GM21528 (cell line): Measurements from ENCODE around the gene THOC7.
A peak's percentile ranks its signal among the peaks of the same experiment; 100 is the strongest.

ENCODE experiments used
- ATAC-seq: cut with Tn5 transposase; IDR thresholded peaks from one replicate; pipeline ENCODE4 v1.9.1; 2021; ENCODE audit warnings: mild to moderate bottlenecking, moderate library complexity; ENCODE audit not compliant: unreplicated experiment, low FRiP score

THOC7 gene

DNA sequence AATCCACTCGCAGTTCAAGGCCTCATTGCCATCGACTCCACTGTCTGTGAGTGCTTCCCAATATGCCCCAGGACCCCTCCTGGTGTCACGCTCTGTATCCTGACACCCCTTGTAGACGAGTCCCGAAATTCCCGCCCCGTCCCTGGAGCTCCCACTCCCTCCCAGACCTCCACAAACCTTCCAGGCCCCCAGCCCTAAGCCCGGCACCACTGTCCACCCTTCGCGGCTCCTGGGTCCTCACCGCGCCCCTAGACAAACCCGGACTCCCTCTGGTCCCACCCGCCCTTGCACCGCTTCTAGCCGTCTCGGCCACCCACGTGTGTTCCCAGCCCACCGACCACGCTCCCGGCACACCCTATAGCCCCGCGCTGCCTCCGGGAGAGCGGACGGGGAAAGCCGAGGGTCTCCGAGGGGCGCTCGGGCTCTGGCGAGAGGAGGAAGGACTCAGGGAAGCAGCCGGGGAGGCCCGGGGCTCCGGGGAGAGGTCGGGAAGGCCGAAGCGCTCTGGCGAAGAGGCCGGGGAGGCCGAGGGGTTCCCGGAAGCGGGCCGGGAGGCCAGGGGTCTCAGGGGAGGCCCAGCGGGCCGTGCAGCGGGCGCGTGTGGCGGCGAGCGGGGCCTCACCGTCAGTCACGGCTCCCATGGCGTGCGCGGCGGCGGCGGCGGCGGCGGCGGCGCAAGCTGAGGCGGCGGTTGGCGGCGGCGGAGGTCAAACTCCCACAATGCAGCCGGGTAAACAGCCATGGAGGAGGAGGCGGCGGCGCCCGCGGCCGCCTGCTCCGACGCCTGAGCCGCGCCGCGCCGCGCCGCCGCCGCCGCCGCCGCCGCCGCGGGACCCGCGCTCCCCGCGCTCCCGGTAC lies at the start of gene THOC7, which contains the start of gene ATXN7:
Gene THOC7, minus strand, starts transcription at position 656 of the 858 bp plus-strand sequence. Its CDS starts 15 bp downstream, at position 641.
Gene ATXN7, plus strand, starts transcription at position 718 of the 858 bp plus-strand sequence. CDS start 48,732 bp downstream, outside the sequence.
- ATAC-seq = peak; percentile 77

DNA sequence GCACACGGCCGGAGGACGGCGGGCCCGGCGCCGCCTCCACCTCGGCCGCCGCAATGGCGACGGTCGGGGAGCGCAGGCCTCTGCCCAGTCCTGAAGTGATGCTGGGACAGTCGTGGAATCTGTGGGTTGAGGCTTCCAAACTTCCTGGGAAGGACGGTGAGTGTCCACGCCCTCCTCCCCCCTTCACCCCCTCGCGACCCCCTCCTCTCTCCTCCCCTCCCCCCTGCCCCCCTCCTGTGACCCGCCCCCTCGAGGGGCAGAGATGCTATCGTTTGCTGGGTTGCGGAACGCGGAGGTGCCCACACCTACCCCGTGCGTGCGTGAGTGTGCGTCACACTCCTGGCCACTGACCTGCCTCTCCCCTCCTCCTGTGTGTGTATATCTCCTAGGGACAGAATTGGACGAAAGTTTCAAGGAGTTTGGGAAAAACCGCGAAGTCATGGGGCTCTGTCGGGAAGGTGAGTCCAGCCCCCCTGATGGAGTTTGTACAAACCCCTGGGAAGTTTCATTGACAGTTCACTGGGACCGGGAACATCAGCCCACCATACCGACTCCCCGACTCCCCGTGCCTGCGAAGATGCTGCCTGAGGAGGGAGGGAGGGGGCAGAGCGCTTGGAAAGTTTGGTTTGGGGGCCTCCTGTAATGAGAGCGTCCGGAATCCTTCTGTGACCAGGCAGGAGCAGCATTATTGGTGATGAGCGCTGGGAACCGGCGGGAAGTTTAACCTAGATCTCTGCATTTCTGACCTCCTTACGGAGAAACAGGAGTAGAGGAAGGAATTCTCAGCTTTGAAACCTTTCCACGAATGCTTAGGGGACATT lies 49.4 kb upstream of the THOC7 start:
- peak; percentile 19 for ATAC-seq

DNA sequence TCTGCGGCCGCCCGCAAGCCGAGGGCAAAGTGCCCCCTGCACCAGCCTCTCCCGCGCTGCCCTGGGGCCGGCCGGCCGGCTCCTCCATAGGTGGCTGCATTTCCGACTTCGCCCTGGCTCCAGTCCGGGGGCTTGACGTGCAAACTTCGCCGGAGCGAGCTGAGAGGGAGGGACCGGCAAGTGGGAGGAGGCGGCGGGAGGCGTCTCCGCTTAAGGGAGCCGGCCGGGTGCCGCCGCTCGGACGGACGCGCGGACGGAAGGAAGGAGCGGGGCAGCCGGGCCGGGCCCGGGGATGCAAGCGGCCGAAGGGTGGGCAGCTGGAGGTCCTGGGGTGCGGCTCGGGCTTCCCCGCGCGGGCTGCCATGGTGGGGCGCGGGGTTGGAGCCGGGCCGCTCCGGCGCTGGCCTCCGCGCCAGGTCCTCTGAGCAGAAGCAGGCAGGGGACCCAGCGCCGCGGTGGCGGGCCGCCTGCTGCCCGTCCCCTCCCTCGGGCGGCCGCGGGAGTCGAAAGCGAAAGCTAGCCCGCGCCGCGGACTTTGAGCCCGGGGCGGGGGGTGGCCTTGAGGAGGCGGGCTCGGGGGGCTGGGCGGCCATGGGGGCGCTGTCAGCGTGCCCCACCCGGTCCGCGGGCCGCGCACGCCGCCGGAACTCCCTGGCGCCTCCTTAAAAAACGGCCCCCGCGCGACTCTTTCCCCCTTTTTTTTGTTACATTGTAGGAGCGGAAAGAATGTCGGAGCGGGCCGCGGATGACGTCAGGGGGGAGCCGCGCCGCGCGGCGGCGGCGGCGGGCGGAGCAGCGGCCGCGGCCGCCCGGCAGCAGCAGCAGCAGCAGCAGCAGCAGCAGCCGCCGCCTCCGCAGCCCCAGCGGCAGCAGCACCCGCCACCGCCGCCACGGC lies 48.5 kb upstream of the THOC7 start, which contains the start of gene SCAANT1:
Gene SCAANT1, minus strand, starts transcription at position 511 of the 895 bp plus-strand sequence.
- ATAC-seq = peak; percentile 76

DNA sequence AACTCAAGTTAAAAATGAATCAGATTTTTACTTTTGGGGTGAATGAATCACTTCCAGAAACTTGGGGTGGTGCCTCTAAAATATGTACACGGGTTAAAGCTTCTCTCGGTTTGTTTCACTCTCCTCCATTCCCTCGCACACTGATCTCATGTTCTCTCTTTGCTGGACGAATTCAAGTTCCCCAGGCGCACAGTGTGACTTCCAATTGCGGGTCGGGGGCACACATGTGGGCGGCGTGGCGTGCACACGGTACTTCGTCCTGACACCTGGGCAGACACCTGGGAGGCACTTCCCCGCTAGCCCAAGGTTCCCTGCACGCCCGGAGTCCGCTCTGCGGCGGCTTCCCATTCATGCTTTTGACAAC lies 47.9 kb upstream of the THOC7 start:
- peak; percentile 24 for ATAC-seq

DNA sequence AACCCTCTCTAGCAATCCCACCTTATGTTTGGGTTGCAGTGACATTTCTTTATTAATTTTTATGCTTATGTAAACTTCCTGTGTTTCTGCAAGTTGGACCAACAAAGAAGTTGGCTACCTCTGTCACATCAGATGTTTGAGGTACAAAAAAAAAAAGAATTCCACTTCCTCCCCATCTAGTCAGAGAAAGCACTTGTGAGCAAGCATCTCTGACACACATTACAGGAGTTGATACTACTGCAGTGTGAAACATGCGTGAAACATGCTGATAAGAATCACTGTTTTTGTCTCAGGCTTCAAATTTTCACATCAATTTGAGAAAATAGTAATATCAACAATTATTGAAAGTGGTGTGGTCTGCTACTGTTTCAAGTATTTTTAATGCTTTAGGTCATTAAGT lies 47.3 kb upstream of the THOC7 start:
- no peak for ATAC-seq

DNA sequence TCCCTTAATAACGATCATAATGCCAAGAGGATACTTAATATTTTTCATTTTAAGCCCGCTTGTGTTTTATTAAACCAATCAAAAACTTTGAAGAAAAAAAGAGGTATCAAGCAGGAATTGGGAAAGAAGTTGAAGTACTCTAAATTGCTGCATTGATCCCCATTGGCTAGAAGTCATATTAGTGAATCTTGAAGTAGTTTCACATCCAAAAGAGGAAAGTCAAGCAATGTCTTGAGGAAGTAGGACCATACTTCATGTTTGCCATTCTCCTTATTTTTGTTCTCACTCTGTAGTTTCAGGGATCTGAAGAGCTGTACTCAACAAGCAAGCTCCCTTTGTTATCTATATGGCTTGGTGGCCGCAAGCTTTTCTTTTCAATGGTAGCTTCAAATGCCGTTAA lies 46.4 kb upstream of the THOC7 start:
- ATAC-seq = no peak

DNA sequence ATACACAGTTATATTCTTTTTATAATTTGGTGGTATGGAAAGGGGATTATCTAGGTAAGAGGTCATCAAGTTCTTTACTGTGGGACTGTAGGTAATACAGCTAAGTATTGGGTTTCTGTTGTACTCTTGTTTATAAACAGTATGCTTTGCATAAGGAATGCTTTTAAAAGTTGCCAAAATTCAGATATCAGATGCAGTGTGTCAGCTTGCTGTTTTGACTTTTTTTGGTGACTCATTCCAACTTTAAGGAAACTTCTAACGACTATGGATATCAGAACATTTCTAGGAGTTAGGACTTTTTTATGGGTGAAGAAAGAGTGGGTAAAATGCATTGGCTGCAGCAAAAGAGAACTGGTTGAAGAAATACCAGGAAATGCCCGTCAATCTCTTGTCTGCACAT lies 45.8 kb upstream of the THOC7 start:
- ATAC-seq = no peak

DNA sequence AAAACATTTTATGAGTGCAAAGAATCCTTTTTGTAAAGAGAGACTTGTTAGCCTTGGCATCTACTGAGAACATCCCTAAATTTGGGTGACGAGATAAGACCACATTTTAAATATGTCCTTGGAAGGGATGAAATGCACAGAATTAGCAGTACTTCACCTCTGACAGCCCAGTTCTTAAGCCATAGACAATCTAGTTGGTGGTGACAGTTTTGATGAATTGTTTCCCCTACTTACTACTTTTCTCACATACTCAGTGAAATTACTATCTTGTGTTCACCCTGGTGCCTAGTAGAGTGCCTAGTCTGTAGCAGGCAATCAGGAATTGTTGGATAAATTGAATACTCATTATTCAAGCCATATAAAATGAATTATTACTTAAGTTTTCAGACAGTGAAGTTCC lies 45.2 kb upstream of the THOC7 start:
- ATAC-seq = no peak

DNA sequence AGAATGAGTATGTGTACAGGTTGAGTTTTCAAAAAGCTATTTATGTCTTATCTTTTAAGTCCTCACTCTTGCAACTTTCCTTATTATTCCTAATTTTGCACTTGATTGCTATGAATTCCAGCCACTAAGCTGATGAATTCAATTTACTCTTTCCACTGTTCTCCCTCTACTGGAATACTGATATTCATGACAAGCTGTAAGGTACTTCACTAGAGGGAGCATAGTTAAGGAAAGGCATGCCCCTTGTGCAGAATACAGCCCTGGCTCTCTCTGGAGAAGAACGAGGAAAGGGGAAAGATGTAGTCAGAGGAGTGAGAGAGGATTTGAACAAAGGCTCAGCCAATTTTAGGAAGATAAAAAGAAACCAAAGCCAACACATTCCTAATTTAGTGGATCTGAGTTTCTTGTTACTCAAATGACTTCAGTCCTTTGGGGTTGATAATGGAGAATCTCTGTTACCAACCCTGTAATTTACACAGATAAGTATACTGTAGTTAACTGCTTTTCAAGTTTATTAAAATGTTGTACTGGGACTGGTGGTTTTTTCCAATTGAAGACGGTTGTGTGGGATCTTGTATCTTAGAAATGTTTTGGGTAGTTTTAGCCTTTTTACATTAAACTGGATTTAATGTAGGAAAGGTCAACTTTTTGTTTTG lies 44.6 kb upstream of the THOC7 start:
- ATAC-seq = no peak

DNA sequence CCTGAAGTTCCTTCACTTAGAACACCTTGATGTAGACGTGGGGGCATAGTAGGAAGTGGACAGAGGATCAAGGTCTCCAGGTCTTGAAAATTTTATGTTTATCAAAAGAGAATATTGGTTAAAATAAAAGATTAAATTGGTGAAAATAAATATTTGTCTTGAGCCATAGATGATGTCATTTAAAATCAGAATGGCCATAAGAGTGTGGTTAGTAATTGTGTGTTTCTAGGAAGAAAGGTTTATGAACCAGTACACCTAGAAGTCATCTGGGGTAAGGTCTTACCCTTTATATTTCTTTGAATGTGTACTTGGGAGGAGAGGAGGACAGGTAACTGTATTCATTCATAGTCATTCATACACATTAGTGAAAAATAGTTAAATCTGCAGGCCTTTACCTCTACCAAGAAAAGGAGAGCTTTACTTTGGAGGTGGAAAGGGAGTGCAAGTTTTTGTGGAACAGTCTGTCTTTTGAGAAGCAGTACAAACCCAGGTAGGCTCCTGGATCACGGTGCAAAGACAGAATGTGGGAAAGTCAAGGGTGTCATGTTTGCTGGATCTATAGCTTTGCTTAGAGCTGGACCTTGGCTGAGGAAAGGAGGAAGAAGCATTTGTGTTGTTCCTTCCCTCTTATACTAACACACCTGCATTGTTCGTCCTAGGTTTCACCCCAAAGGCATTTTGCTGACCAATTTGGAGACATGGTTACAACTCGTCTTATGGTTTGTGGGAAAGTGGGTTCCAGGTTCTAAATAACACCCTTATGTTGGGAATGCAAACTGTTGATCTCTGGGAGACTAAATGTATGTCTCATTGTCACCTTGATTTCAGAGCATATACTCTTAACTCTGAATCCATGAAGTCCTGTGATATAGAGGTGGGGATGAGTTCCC lies 42.4 kb upstream of the THOC7 start:
- no peak for ATAC-seq

DNA sequence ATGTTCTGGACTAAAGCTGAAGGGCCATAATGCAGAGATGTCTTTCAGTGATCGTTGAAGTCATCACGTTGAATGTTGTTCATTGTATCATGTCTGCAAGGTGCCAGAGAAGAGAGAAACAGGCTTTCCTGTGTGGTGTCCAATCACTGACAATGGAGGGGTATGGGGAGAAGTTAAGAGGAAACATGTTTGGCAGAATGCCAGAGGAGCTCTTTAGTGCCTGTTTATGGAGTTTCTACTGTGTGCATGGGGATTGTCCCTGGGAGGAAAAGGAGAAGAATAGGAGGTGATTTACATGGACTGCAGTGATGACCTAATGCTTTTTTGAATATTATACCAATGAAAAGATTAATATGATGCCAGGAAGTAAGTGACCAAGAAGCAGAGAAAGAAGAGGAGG lies 36.9 kb upstream of the THOC7 start:
- ATAC-seq = no peak

DNA sequence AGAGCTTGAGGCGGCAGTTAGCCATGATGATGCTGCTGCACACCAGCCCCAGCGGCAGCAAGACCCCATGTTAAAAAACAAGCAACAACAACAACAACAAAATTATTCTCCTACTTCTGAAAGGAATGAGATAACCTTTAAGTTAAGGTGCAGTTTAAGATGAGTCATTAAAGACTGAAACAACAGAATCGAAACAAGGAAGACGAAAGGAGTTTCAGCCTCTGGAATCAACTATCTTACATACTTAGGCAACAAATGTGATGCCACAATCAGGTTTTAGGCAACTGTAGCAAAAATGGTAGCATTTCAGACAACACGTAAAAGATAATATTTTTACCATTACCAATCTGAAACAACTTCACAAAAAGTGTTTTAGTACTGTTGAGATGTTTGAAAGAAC lies 36.4 kb upstream of the THOC7 start:
- no peak for ATAC-seq

DNA sequence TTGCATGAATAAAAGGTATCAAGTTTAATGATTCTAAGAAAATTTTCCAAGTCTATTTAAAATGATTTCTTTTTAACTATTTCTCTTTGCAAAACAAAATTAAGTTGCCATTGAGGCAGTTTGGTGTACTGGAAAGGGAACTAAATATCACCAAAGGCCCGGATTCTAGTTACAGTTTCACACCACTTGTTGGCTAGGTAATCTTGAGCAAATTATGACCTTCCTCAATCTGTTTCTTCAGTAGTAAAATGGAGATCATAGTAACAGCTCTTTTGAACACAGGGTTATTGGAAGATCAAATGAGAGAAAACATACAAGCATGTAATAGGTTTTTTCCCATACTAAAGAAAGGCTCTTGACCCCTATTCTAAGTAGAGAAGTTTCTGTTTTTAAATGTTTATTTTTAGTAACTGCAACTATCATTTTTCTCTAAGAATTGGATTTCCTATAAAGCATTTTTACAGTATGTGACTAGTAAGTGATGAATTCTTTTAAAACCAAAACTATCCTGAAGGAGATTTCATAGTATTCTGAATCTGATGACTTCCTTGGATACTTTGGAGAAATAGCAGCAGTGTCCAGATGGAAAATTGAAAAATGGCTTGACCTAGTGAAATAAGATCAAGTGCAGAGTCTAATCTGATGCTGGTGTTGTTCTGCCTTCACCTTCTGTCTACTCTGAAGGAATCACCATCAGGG lies 32.9 kb upstream of the THOC7 start:
- peak; percentile 75 for ATAC-seq

DNA sequence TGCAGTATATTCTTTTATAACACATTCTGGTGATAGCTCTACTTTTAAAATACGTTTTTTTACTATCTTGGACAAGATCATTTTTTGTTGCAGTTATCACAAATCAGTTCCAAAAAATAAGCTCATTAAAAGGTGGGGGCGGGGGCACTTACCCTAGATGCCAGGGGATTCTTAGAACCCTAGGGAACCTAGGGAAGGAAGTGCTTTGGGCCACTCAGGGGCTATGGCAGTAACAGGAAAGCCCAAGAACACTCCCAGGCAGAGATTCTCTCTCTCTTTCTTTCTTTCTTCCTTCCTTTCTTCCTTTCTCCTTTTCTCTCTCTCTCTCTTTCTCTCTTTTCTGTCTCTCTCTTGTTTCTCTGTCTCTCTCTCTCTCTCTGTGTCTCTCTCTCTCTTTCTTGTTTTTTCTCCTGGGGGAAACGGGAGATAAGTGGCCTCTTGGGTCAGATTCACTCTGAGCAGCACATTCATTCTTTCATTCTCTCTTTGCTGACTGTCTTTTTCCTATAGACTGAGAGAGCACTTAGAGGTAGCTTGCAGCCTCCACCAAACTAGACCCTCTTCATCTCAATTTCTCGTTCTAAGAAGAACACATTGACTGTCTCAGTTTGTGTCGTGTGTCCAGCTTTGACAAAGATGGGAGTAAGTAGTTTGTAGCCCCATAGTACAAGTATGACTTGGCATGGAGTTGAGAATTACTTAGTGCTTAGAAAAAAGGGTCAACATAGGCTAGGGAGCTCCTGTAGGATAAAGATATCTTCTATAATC lies 32.0 kb upstream of the THOC7 start:
- no peak for ATAC-seq

DNA sequence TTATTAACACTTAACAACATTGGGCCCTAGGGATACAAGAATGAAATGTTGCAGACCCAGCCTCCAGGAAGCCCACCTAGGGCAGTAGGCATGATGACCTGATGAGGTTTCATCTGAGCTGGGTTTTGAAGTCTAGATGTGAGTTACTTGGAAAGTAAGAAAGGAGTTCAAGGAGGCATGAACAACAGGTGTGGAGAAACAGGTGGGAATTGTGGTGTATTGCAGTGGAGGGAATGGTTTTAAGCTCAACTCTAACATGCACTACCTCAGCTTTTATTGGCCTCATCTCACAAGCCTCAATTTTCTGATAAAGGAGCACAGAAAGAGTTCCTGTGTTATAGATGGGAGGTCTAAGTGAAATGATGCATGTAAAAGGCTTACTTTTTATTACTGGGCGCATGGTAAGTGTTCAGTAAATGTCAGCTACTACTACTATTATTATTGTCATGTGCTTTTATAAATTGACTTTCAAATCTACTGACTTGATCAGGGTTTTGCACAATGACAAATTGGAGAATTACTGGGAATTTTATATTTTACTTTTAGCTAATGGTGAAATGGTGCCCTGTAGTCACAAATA lies 29.3 kb upstream of the THOC7 start:
- no peak for ATAC-seq

DNA sequence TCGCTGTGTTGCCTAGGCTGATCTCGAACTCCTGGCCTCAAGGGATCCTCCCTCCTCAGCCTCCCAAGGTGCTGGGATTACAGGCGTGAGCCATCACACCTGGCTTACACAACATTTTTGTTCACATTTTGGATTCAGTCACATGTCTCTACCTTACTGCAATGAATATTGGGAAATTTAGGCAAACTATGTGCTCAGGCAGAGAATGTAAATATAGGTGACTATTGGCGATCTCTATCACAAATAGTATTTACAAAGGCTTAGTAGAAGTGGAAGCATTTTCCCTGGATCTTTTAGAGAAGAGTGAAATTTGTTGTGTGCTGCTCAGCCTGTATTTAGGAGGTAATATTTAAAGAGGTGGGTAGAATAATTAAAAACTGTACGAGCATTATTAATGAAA lies 27.9 kb upstream of the THOC7 start:
- ATAC-seq = no peak

DNA sequence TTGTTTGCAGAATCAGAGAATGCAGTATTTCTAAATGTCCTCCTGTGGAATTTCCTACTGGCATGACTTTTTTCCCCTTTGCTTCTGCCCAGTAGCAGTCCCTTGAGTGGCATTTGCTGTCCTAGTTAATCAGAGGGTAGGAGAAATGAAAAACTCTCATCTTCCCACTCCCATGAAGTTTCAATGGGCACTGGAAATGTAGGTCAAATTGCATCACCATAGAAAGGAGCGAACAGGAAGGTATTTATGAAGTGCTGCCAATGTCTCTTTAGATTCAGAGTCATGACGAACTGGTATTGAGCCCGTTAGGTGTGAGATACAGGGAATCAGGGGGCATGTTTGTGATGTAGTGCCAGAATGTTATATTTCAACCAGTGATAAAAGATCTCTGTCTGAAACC lies 23.3 kb upstream of the THOC7 start:
- ATAC-seq = no peak
